ENCODE measurements around the gene NEDD4. TPM values are rescaled to one million over a fixed set of nuclear protein-coding genes. Genes with fewer than 3 reads are reported as not detected.

The NEDD4 gene
- total RNA-seq, 1 donor = 48.5 TPM

GRCh38 chr15:56034514-56034913 lies 41.1 kb upstream of the NEDD4 start:
- Histone ChIP-seq H3K9me3 (ENCODE audit: low read depth, low read length) (no peaks in the 10 kb centered on the region), H3K4me3 (ENCODE audit: insufficient read depth, low read length) (no peak overlapping the region), H3K27me3 (ENCODE audit: insufficient read depth, low read length) (no peaks in the 10 kb centered on the region), H3K27ac (ENCODE audit: low read depth, low read length) (no peak overlapping the region), H3K4me2 (ENCODE audit: insufficient read depth, low read length) (no peak overlapping the region), H3K4me1 (ENCODE audit: insufficient read depth, low read length) (peaks cover 2% of the 10 kb centered on the region), H3K79me2 (ENCODE audit: insufficient read depth, low read length) (no peaks in the 10 kb centered on the region), H3K36me3 (ENCODE audit: insufficient read depth, low read length) (no peaks in the 10 kb centered on the region), H2AFZ (ENCODE audit: low read length) (no peak overlapping the region), H4K20me1 (ENCODE audit: insufficient read depth, low read length) (no peaks in the 10 kb centered on the region)
- no peak for TF ChIP-seq CTCF (IDR thresholded peaks at IDR 0.05; ENCODE audit: extremely low read depth, low read depth, low read length)
- DNase-seq (ENCODE audit: insufficient read length, low spot score, missing footprints) = no peak

DNA sequence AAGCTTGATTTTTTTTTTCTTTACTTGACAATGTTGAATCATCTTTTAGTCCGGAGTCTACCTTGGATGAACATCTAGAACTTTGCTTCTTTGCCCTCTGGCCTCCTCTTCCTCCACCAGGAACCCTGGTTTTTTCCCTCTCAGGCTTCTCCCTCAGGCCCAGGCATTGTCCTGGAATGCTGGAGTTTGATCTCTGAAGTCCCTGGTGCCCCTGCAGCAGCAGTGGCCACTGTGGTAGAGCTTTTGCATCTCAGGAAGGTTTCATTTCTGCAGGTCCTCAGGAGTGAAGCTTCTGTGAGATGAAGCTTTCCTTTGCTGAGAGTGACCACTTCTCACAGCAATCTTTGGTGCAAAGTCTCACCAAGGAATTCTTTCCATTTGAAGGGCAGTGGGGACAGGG lies 39.0 kb upstream of the NEDD4 start:
- no peak for TF ChIP-seq CTCF (IDR thresholded peaks at IDR 0.05; ENCODE audit: extremely low read depth, low read depth, low read length)
- no peaks in the 10 kb centered on the region for H3K79me2 ChIP-seq (ENCODE audit: insufficient read depth, low read length)
- no peak overlapping the region for H2AFZ ChIP-seq (ENCODE audit: low read length)
- no peaks in the 10 kb centered on the region for H4K20me1 ChIP-seq (ENCODE audit: insufficient read depth, low read length)
- no peaks in the 10 kb centered on the region for H3K4me1 ChIP-seq (ENCODE audit: insufficient read depth, low read length)
- H3K36me3 ChIP-seq (ENCODE audit: insufficient read depth, low read length) = no peaks in the 10 kb centered on the region
- H3K4me2 ChIP-seq (ENCODE audit: insufficient read depth, low read length) = no peak overlapping the region
- no peak overlapping the region for H3K4me3 ChIP-seq (ENCODE audit: insufficient read depth, low read length)
- no peak overlapping the region for H3K27ac ChIP-seq (ENCODE audit: low read depth, low read length)
- no peak for DNase-seq (ENCODE audit: insufficient read length, low spot score, missing footprints)
- no peaks in the 10 kb centered on the region for H3K9me3 ChIP-seq (ENCODE audit: low read depth, low read length)
- no peaks in the 10 kb centered on the region for H3K27me3 ChIP-seq (ENCODE audit: insufficient read depth, low read length)

DNA sequence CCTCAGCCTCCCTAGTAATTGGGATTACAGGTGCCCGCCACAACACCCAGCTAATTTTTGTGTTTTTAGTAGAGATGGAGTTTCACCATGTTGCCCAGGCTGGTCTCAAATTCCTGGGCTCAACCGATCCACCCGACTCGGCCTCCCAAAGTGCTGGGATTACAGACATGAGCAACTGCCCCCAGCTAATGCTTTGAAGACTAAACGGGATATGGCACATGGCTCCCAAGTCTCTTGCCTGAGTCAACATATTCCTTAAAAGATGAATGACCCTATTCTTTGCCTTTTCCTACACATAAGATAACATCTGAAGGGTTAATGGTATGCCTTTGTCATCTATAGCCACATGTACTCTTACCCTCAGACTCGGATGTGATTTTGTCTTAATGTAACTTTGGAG lies 38.4 kb upstream of the NEDD4 start:
- Histone ChIP-seq H3K4me2 (ENCODE audit: insufficient read depth, low read length) (no peak overlapping the region), H3K27ac (ENCODE audit: low read depth, low read length) (no peak overlapping the region), H2AFZ (ENCODE audit: low read length) (no peak overlapping the region), H3K27me3 (ENCODE audit: insufficient read depth, low read length) (no peaks in the 10 kb centered on the region), H3K36me3 (ENCODE audit: insufficient read depth, low read length) (no peaks in the 10 kb centered on the region), H3K4me3 (ENCODE audit: insufficient read depth, low read length) (no peak overlapping the region), H3K79me2 (ENCODE audit: insufficient read depth, low read length) (no peaks in the 10 kb centered on the region), H3K9me3 (ENCODE audit: low read depth, low read length) (no peaks in the 10 kb centered on the region), H4K20me1 (ENCODE audit: insufficient read depth, low read length) (no peaks in the 10 kb centered on the region), H3K4me1 (ENCODE audit: insufficient read depth, low read length) (no peaks in the 10 kb centered on the region)
- no peak for TF ChIP-seq CTCF (IDR thresholded peaks at IDR 0.05; ENCODE audit: extremely low read depth, low read depth, low read length)
- no peak for DNase-seq (ENCODE audit: insufficient read length, low spot score, missing footprints)

GRCh38 chr15:56031402-56031801 lies 38.0 kb upstream of the NEDD4 start:
- no peak overlapping the region for H3K27ac ChIP-seq (ENCODE audit: low read depth, low read length)
- no peak for DNase-seq (ENCODE audit: insufficient read length, low spot score, missing footprints)
- no peaks in the 10 kb centered on the region for H3K36me3 ChIP-seq (ENCODE audit: insufficient read depth, low read length)
- H3K9me3 ChIP-seq (ENCODE audit: low read depth, low read length) = no peaks in the 10 kb centered on the region
- H3K4me2 ChIP-seq (ENCODE audit: insufficient read depth, low read length) = no peak overlapping the region
- no peaks in the 10 kb centered on the region for H4K20me1 ChIP-seq (ENCODE audit: insufficient read depth, low read length)
- no peak overlapping the region for H2AFZ ChIP-seq (ENCODE audit: low read length)
- no peak overlapping the region for H3K4me3 ChIP-seq (ENCODE audit: insufficient read depth, low read length)
- H3K4me1 ChIP-seq (ENCODE audit: insufficient read depth, low read length) = no peaks in the 10 kb centered on the region
- no peaks in the 10 kb centered on the region for H3K79me2 ChIP-seq (ENCODE audit: insufficient read depth, low read length)
- no peak for TF ChIP-seq CTCF (IDR thresholded peaks at IDR 0.05; ENCODE audit: extremely low read depth, low read depth, low read length)
- H3K27me3 ChIP-seq (ENCODE audit: insufficient read depth, low read length) = no peaks in the 10 kb centered on the region
